DOHH2 (cell line): Measurements from ENCODE around the gene P2RX7.

Source experiments
- EZH2phosphoT487 ChIP-seq: fragments of 200-600 bp; sonication (generic); IDR thresholded peaks from 2 replicates; pipeline ENCODE4 v1.6.1; 2017; ENCODE audit warnings: borderline replicate concordance, mild to moderate bottlenecking, antibody characterized with exemption, low read length, moderate library complexity, mixed read lengths
- TF ChIP-seq, protein P1 (sequence below): fragments of 200-600 bp; sonication (generic); IDR thresholded peaks from one replicate; pipeline ENCODE4 v1.5.1; 2014; ENCODE audit warnings: antibody characterized with exemption, mild to moderate bottlenecking, low read depth, low read length; ENCODE audit not compliant: poor library complexity, severe bottlenecking

DNA sequence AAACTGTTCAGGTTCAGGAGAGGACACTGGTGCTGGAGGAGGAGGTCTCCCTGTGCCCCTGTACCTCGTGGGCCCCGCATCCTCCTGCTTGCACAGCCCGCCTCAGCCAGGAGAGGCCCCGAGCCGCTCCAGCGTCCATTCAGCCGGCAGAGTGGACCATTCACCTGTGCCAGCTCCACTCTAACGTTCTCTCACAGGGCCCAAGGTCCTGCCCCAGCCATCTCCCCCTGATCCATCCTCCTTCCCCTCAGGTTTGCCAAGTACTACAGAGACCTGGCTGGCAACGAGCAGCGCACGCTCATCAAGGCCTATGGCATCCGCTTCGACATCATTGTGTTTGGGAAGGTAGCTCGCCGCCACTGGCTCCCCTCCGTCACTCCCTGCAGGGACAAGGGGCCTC, 99.5 kb downstream of the P2RX7 start:
- TF ChIP-seq, protein P1, sequence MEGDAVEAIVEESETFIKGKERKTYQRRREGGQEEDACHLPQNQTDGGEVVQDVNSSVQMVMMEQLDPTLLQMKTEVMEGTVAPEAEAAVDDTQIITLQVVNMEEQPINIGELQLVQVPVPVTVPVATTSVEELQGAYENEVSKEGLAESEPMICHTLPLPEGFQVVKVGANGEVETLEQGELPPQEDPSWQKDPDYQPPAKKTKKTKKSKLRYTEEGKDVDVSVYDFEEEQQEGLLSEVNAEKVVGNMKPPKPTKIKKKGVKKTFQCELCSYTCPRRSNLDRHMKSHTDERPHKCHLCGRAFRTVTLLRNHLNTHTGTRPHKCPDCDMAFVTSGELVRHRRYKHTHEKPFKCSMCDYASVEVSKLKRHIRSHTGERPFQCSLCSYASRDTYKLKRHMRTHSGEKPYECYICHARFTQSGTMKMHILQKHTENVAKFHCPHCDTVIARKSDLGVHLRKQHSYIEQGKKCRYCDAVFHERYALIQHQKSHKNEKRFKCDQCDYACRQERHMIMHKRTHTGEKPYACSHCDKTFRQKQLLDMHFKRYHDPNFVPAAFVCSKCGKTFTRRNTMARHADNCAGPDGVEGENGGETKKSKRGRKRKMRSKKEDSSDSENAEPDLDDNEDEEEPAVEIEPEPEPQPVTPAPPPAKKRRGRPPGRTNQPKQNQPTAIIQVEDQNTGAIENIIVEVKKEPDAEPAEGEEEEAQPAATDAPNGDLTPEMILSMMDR = no peak
- TF ChIP-seq EZH2phosphoT487 = no peak
